ENCODE measurements around the gene SLF2.

SLF2 gene

GRCh38 chr10:100942229-100942628, 29.5 kb downstream of the SLF2 start:
- no peak overlapping the region for H4K8ac ChIP-seq (ENCODE audit: low read depth, low read length)
- no peak overlapping the region for H3K23ac ChIP-seq (ENCODE audit: low read length)
- H3K36me3 ChIP-seq (ENCODE audit: control insufficient read depth, insufficient read depth, low read length) = no peaks in the 10 kb centered on the region
- no CpG with 5 or more reads among the region's 3 CpGs for WGBS (ENCODE audit: extremely low coverage, insufficient coverage, low lambda C conversion rate)
- no peak overlapping the region for H3K4ac ChIP-seq (ENCODE audit: low read depth, low read length)
- no peak overlapping the region for H3K18ac ChIP-seq (ENCODE audit: low read length)
- H3K4me2 ChIP-seq (ENCODE audit: low read length) = no peak overlapping the region
- no peak overlapping the region for H2AK5ac ChIP-seq (ENCODE audit: low read length)
- no peaks in the 10 kb centered on the region for H3K79me2 ChIP-seq (ENCODE audit: control insufficient read depth, insufficient read depth, low read length)
- H2BK15ac ChIP-seq (replicated peaks; ENCODE audit: low read depth) = no peak overlapping the region
- no peaks in the 10 kb centered on the region for H3K27me3 ChIP-seq (ENCODE audit: insufficient read depth, low read length, poor library complexity)
- H3K56ac ChIP-seq (ENCODE audit: low read length) = no peak overlapping the region
- H2BK120ac ChIP-seq (ENCODE audit: low read depth, low read length) = no peak overlapping the region
- no peak overlapping the region for H3K9ac ChIP-seq (ENCODE audit: low read length)
- no peak overlapping the region for H3K4me3 ChIP-seq (ENCODE audit: low read length)
- H4K5ac ChIP-seq (ENCODE audit: low read length) = no peak overlapping the region
- no peak overlapping the region for H3K27ac ChIP-seq (ENCODE audit: low read depth, low read length)
- no peaks in the 10 kb centered on the region for H3K4me1 ChIP-seq (ENCODE audit: control insufficient read depth, low read depth, low read length)
- no peak for DNase-seq
- no peaks in the 10 kb centered on the region for H3K79me1 ChIP-seq (ENCODE audit: low read length)
- no peak overlapping the region for H2BK5ac ChIP-seq (ENCODE audit: low read length)

GRCh38 chr10:100943508-100943907, 30.7 kb downstream of the SLF2 start:
- no peak overlapping the region for H4K5ac ChIP-seq (ENCODE audit: low read length)
- no peak overlapping the region for H3K9ac ChIP-seq (ENCODE audit: low read length)
- no peak overlapping the region for H3K4ac ChIP-seq (ENCODE audit: low read depth, low read length)
- no peak overlapping the region for H3K4me2 ChIP-seq (ENCODE audit: low read length)
- H3K79me1 ChIP-seq (ENCODE audit: low read length) = no peaks in the 10 kb centered on the region
- H3K27me3 ChIP-seq (ENCODE audit: insufficient read depth, low read length, poor library complexity) = no peaks in the 10 kb centered on the region
- no peak overlapping the region for H3K27ac ChIP-seq (ENCODE audit: low read depth, low read length)
- no peak overlapping the region for H2AK5ac ChIP-seq (ENCODE audit: low read length)
- no peaks in the 10 kb centered on the region for H3K4me1 ChIP-seq (ENCODE audit: control insufficient read depth, low read depth, low read length)
- no peak overlapping the region for H3K4me3 ChIP-seq (ENCODE audit: low read length)
- DNase-seq = no peak
- H2BK5ac ChIP-seq (ENCODE audit: low read length) = no peak overlapping the region
- no peak overlapping the region for H4K8ac ChIP-seq (ENCODE audit: low read depth, low read length)
- H3K79me2 ChIP-seq (ENCODE audit: control insufficient read depth, insufficient read depth, low read length) = no peaks in the 10 kb centered on the region
- no peak overlapping the region for H2BK120ac ChIP-seq (ENCODE audit: low read depth, low read length)
- H2BK15ac ChIP-seq (replicated peaks; ENCODE audit: low read depth) = no peak overlapping the region
- no peak overlapping the region for H3K23ac ChIP-seq (ENCODE audit: low read length)
- no peak overlapping the region for H3K56ac ChIP-seq (ENCODE audit: low read length)
- H3K18ac ChIP-seq (ENCODE audit: low read length) = no peak overlapping the region
- no peaks in the 10 kb centered on the region for H3K36me3 ChIP-seq (ENCODE audit: control insufficient read depth, insufficient read depth, low read length)

GRCh38 chr10:100945754-100946153, 33.0 kb downstream of the SLF2 start:
- DNase-seq = no peak
- Histone ChIP-seq H3K27ac (ENCODE audit: low read depth, low read length) (no peak overlapping the region), H3K4me1 (ENCODE audit: control insufficient read depth, low read depth, low read length) (no peaks in the 10 kb centered on the region), H3K27me3 (ENCODE audit: insufficient read depth, low read length, poor library complexity) (no peaks in the 10 kb centered on the region), H3K36me3 (ENCODE audit: control insufficient read depth, insufficient read depth, low read length) (peaks cover 2% of the 10 kb centered on the region), H3K4me2 (ENCODE audit: low read length) (no peak overlapping the region), H3K79me1 (ENCODE audit: low read length) (no peaks in the 10 kb centered on the region), H2BK5ac (ENCODE audit: low read length) (no peak overlapping the region), H4K8ac (ENCODE audit: low read depth, low read length) (no peak overlapping the region), H3K9ac (ENCODE audit: low read length) (no peak overlapping the region), H3K4me3 (ENCODE audit: low read length) (no peak overlapping the region), H2BK120ac (ENCODE audit: low read depth, low read length) (no peak overlapping the region), H3K79me2 (ENCODE audit: control insufficient read depth, insufficient read depth, low read length) (no peaks in the 10 kb centered on the region), H3K18ac (ENCODE audit: low read length) (no peak overlapping the region), H2BK15ac (replicated peaks; ENCODE audit: low read depth) (no peak overlapping the region), H3K4ac (ENCODE audit: low read depth, low read length) (no peak overlapping the region), H3K56ac (ENCODE audit: low read length) (no peak overlapping the region), H2AK5ac (ENCODE audit: low read length) (no peak overlapping the region), H4K5ac (ENCODE audit: low read length) (no peak overlapping the region), H3K23ac (ENCODE audit: low read length) (no peak overlapping the region)

GRCh38 chr10:100948916-100949315, 36.2 kb downstream of the SLF2 start:
- Histone ChIP-seq H3K79me2 (ENCODE audit: control insufficient read depth, insufficient read depth, low read length) (no peaks in the 10 kb centered on the region), H3K36me3 (ENCODE audit: control insufficient read depth, insufficient read depth, low read length) (peaks cover 2% of the 10 kb centered on the region), H3K56ac (ENCODE audit: low read length) (no peak overlapping the region), H3K18ac (ENCODE audit: low read length) (no peak overlapping the region), H3K79me1 (ENCODE audit: low read length) (no peaks in the 10 kb centered on the region), H3K4ac (ENCODE audit: low read depth, low read length) (no peak overlapping the region), H4K5ac (ENCODE audit: low read length) (no peak overlapping the region), H2BK5ac (ENCODE audit: low read length) (no peak overlapping the region), H3K4me1 (ENCODE audit: control insufficient read depth, low read depth, low read length) (no peaks in the 10 kb centered on the region), H3K4me3 (ENCODE audit: low read length) (no peak overlapping the region), H2BK15ac (replicated peaks; ENCODE audit: low read depth) (no peak overlapping the region), H3K9ac (ENCODE audit: low read length) (no peak overlapping the region), H3K23ac (ENCODE audit: low read length) (no peak overlapping the region), H3K27me3 (ENCODE audit: insufficient read depth, low read length, poor library complexity) (no peaks in the 10 kb centered on the region), H2BK120ac (ENCODE audit: low read depth, low read length) (no peak overlapping the region), H3K4me2 (ENCODE audit: low read length) (no peak overlapping the region), H4K8ac (ENCODE audit: low read depth, low read length) (no peak overlapping the region), H2AK5ac (ENCODE audit: low read length) (no peak overlapping the region), H3K27ac (ENCODE audit: low read depth, low read length) (no peak overlapping the region)
- no CpG with 5 or more reads among the region's 3 CpGs for WGBS (ENCODE audit: extremely low coverage, insufficient coverage, low lambda C conversion rate)
- no peak for DNase-seq

GRCh38 chr10:100960251-100960650, 47.5 kb downstream of the SLF2 start:
- Histone ChIP-seq H3K4me1 (ENCODE audit: control insufficient read depth, low read depth, low read length) (no peaks in the 10 kb centered on the region), H2AK5ac (ENCODE audit: low read length) (no peak overlapping the region), H3K4me3 (ENCODE audit: low read length) (no peak overlapping the region), H2BK15ac (replicated peaks; ENCODE audit: low read depth) (no peak overlapping the region), H3K79me2 (ENCODE audit: control insufficient read depth, insufficient read depth, low read length) (no peaks in the 10 kb centered on the region), H3K9ac (ENCODE audit: low read length) (no peak overlapping the region), H3K23ac (ENCODE audit: low read length) (no peak overlapping the region), H2BK5ac (ENCODE audit: low read length) (no peak overlapping the region), H4K8ac (ENCODE audit: low read depth, low read length) (no peak overlapping the region), H3K4ac (ENCODE audit: low read depth, low read length) (no peak overlapping the region), H3K27me3 (ENCODE audit: insufficient read depth, low read length, poor library complexity) (no peaks in the 10 kb centered on the region), H3K18ac (ENCODE audit: low read length) (no peak overlapping the region), H3K36me3 (ENCODE audit: control insufficient read depth, insufficient read depth, low read length) (peaks cover 1% of the 10 kb centered on the region), H3K56ac (ENCODE audit: low read length) (no peak overlapping the region), H4K5ac (ENCODE audit: low read length) (no peak overlapping the region), H3K79me1 (ENCODE audit: low read length) (no peaks in the 10 kb centered on the region), H3K4me2 (ENCODE audit: low read length) (no peak overlapping the region), H2BK120ac (ENCODE audit: low read depth, low read length) (no peak overlapping the region), H3K27ac (ENCODE audit: low read depth, low read length) (no peak overlapping the region)
- no peak for DNase-seq

GRCh38 chr10:100962351-100963080, 49.8 kb downstream of the SLF2 start:
- Histone ChIP-seq H3K4me1 (ENCODE audit: control insufficient read depth, low read depth, low read length) (no peaks in the 10 kb centered on the region), H2BK120ac (ENCODE audit: low read depth, low read length) (no peak overlapping the region), H3K4me3 (ENCODE audit: low read length) (no peak overlapping the region), H3K23ac (ENCODE audit: low read length) (no peak overlapping the region), H3K56ac (ENCODE audit: low read length) (no peak overlapping the region), H3K79me1 (ENCODE audit: low read length) (no peaks in the 10 kb centered on the region), H4K5ac (ENCODE audit: low read length) (no peak overlapping the region), H3K18ac (ENCODE audit: low read length) (no peak overlapping the region), H3K4me2 (ENCODE audit: low read length) (no peak overlapping the region), H3K79me2 (ENCODE audit: control insufficient read depth, insufficient read depth, low read length) (no peaks in the 10 kb centered on the region), H2BK5ac (ENCODE audit: low read length) (no peak overlapping the region), H4K8ac (ENCODE audit: low read depth, low read length) (no peak overlapping the region), H3K27me3 (ENCODE audit: insufficient read depth, low read length, poor library complexity) (no peaks in the 10 kb centered on the region), H3K27ac (ENCODE audit: low read depth, low read length) (no peak overlapping the region), H3K4ac (ENCODE audit: low read depth, low read length) (no peak overlapping the region), H2BK15ac (replicated peaks; ENCODE audit: low read depth) (no peak overlapping the region), H2AK5ac (ENCODE audit: low read length) (no peak overlapping the region), H3K36me3 (ENCODE audit: control insufficient read depth, insufficient read depth, low read length) (peaks cover 1% of the 10 kb centered on the region), H3K9ac (ENCODE audit: low read length) (no peak overlapping the region)
- WGBS (ENCODE audit: extremely low coverage, insufficient coverage, low lambda C conversion rate) = no CpG with 5 or more reads among the region's 4 CpGs
- no peak for DNase-seq
